DMS79 (cell line): ENCODE measurements around the gene FALEC.

Experiments used
- DNase-seq: peaks from one replicate; lab custom pipeline; 2025; lab: John Stamatoyannopoulos, UW

Gene FALEC

DNA sequence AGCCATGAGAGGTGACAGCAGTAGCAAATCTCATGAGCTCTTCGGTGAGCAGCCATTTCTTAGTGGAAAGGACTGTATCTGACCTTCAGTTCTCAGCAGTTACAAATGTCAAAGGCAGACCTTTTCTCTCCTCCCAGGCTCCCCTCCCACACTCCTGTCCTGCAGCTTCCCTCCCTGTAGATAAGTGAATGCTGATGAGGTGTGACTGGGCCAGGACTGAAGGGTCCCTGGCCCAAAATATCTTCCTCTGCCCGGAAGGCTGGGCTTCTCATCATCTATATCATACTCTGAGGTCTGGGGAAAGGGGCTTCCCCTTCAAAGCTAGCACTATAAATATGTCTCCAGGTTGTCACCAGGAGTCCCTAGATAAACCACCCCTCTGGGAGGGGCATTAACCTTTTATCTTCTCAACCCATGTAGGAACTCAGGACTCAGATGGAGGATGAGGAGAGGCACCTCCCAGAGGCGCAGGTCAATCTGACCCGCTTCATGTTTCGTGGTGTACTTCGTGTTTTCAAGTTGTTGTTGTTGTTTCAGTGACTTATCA, 30.0 kb downstream of the FALEC start:
- DNase-seq = no peak

DNA sequence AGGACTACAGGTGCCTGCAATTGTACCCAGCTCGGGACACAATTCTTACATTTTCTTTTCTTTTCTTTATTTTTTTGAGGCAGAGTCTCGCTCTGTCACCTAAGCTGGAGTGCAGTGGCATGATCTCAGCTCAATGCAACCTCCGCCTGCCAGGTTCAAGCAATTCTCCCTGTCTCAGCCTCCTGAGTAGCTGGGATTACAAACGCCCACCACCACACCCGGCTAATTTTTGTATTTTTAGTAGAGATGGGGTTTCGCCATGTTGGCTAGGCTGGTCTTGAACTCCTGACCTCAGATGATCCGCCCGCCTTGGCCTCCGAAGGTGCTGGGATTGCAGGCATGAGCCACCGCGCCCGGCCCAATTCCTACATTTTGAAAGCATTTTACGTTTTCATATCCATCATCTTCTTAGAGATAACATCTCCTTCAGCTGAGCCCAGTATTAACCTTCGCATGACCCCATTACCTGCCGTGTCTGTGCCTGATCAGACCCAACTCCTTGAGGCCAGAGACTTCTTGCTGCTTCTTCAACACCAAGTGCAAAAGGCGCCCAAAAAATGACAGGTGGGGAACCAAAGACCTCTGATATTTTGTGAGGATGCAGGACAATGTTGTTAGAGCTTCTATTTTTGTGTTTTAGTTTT, 30.9 kb downstream of the FALEC start:
- DNase-seq = no peak

DNA sequence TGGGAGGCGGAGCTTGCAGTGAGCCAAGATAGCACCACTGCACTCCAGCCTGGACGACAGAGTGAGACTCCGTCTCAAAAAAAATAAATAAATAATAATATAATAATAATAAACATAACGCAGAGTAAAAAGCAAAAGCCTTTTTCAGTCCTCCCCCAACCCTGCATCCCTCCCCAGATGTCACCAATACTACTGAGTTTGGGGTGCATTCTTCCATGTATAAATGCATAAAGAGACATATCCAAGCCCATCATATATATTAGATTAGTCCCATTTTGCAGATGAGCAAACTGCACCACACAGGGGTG, 32.7 kb downstream of the FALEC start:
- DNase-seq = no peak

DNA sequence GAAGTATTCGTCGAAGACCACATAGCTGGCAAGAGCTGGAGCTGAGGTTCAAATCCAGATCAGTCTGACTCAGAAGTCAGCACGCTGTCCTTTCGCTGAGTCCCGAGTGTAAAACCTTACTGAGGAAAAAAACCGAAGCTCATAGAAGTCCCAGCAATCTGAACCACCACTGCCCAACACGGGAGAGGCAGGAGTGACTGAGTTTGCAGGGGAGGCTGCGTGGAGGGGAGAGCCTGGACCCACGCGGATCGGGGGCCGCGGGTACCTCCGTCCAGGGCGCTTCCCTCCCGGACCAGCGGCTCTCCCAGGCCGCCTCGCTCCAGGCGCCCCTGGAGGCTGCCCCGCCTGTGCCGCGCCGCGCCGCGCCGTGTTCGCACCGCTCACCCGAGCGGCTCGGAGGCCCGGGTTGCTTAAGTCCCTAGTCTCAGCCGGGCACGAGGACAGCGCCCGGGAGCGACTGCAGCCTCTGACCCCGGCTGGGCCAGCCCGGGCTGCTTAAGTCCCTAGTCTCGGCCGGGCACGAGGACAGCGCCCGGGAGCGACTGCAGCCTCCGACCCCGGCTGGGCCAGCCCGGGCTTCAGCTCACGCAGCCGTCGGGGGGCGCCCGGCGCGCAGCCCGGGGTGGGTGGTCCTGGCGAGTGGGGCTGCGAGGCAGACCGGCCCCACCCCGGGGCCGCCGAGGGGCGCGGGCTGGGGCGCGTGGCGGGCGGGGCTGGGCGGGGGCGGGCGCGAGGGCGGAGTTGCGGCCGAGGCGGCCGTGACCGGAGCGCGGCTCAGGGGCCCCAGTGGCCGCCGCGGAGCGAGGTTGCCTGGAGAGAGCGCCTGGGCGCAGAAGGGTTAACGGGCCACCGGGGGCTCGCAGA, 33.3 kb downstream of the FALEC start, which contains the start of gene ADAMTSL4:
ADAMTSL4 (plus strand) TSS at position 777 of the 864 bp plus-strand sequence. CDS start 2,881 bp downstream, outside the sequence.
- no peak for DNase-seq

DNA sequence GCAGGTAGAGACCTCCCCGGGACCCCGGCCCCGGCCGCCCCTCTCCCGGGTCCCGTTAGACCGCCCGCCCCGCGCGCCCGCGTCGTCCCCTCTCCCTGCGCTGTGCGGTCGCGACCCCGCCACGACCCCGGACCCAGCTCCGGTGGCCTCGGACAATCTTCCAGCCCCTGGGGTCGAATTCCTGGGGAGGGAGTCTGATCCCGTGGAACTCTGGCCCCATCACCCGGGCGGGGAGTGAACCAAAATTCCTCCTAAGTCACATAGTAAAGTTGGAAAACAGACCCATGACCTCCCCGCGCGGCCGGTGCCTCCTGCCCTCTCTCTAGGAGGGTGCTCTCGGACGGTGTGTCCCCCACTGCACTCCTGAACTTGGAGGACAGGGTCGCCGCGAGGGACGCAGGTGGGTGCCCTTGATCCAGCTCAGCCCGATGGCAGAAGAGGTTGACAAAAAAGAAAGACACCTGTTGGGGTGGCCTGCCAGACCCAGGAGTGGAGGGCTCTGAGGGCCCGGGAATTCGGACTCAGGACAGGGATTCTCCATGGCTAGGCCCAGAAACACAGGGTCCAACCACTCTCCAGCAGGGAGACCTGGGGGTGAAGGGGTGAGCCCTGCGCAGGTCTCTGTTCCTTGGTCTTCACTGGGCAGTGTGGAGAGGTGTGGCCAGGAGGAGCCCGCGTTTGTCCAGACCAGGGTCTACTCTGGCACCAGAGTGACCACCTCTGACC, 34.1 kb downstream of the FALEC start:
- no peak for DNase-seq

DNA sequence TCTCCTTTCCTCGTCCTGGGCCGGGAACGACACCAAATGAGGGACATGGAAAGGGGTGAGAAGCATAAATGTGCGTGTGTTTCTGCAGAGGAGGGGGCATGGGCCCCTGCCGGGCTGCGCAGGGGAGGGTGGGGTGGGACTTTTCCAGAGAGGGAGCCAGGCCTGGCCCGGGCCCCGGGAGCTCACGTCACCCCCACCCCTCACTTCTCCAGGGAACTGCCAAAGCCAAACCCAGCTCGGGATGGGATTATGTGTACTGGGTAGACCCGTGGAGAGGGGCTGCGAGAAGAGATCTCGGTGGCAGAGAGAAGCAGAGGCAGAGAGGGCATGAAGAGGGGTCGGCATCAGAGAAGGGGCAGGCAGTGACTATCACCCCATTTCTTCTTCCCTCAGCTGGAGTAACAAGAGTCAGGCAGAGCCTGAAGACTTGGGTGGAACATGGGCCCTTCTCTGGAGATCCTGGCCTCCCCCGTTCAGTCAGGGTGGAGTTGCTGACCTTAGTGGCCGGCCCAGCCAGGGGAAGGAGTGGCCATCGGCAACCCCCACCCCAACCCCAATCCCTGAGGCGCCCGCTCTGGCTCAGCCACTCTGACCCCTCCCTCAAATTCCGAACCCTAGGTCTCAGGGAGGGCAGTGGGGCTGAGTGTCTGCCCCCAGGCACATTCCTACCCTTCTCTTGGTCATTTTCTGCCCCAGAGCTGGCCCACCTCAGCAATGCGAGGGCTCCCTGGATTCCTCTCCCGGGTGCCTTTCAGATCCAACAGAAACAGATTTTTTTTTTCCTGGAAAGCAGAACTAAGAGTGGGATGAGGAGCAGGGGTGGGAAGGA, 34.9 kb downstream of the FALEC start:
- DNase-seq = no peak

DNA sequence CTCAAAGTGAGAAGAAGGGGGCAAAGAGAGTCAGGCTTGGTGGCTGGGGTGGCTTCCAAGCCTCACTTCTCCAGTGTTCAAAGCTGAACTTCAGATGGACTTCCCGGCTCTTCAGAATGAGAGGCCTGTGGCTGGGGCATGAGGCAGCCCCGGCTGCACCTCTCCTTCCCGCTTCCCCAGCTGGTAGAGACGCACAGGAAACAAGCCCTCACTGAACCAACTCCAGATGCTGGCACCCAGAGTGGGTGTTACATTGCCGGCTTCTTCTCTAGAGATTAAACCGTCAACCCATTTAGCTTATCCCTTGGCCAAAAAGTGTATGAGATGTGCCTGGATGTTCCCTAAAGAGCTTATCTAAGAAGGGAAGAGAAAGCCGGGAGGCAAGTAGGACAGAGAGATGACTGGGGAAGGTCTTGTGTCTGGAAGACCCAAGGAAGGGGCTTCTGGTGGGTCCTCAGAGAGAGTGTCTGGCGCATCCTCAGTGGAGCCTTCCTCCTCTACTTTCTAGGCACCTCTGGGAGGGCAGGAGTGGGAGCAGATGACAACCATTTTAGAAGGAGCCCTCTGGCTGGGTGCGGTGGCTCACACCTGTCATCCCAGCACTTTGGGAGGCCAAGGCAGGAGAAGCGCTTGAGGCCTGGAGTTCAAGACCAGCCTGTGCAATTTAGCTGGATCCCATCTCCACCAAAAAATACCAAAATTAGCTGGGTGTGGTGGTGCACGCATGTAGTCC, 35.7 kb downstream of the FALEC start:
- no peak for DNase-seq

DNA sequence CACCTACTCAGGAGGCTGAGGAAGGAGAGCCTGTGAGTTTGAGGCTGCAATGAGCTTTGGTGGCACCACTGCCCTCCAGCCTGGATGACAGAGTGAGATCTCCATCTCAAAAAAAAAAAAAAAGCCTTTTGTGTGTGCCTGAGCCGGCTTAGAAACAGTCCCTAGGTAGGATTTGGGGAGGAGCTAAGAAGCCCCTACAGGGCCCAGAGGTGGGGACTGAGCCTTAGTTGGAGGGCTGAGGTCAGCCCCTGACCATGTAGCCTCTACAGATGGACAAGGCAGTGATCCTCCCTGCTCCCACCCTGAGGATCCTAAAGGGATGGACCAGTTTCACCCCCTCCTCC, 36.2 kb downstream of the FALEC start:
- no peak for DNase-seq

DNA sequence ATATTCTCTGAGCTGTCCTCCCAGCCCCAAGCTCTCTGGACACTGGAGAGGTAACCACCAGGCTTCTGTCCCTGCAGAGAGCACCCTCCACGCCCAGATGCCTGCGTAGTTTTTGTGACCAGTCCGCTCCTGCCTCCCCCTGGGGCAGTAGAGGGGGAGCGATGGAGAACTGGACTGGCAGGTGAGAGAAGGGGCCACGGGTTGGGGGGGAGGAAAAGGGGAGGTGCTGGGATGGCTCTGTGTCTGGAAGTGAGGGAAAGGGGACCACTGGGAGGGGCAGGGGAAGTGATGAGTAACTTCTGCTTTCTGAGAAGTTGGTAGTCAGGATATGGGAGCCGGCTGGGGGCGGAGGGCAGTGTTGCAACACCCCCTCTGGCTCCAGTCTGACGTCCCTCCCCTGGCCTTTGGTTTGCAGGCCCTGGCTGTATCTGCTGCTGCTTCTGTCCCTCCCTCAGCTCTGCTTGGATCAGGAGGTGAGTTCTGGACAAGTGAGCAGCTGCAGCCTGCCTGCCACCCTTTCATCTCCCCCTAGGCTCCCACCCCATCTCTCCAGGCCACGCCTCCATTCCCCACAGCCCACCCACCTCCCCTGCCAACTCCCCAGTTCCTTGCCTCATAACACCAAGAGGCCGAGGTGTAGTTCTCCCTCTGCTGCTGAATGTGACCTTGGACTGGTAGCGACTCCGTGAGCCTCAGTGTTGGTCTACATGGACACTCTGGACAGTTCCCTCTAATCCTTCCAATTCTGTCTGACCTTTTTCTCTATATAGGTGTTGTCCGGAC, 36.8 kb downstream of the FALEC start:
- DNase-seq = no peak

DNA sequence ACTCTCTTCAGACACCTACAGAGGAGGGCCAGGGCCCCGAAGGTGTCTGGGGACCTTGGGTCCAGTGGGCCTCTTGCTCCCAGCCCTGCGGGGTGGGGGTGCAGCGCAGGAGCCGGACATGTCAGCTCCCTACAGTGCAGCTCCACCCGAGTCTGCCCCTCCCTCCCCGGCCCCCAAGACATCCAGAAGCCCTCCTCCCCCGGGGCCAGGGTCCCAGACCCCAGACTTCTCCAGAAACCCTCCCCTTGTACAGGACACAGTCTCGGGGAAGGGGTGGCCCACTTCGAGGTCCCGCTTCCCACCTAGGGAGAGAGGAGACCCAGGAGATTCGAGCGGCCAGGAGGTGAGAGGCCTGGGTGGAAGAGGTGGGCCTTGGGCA, 37.3 kb downstream of the FALEC start:
- no peak for DNase-seq

DNA sequence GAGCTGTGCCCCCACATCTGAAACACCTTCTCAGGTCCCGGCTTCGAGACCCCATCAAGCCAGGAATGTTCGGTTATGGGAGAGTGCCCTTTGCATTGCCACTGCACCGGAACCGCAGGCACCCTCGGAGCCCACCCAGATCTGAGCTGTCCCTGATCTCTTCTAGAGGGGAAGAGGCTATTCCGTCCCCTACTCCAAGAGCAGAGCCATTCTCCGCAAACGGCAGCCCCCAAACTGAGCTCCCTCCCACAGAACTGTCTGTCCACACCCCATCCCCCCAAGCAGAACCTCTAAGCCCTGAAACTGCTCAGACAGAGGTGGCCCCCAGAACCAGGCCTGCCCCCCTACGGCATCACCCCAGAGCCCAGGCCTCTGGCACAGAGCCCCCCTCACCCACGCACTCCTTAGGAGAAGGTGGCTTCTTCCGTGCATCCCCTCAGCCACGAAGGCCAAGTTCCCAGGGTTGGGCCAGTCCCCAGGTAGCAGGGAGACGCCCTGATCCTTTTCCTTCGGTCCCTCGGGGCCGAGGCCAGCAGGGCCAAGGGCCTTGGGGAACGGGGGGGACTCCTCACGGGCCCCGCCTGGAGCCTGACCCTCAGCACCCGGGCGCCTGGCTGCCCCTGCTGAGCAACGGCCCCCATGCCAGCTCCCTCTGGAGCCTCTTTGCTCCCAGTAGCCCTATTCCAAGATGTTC, 38.0 kb downstream of the FALEC start:
- DNase-seq = no peak

DNA sequence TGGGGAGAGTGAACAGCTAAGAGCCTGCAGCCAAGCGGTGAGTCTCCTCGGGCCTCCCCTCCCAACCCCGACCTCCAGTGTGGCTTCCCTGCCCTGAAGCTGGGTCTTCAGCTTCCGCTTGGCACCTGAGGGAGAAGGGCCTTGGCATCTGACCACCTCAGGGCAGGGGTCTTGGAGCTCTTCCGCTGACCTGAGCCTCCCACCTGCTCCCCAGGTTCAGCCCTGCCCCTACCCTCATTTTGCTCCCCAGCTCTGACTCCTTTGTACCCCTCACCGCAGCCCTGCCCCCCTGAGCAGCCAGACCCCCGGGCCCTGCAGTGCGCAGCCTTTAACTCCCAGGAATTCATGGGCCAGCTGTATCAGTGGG, 38.5 kb downstream of the FALEC start:
- DNase-seq = no peak

DNA sequence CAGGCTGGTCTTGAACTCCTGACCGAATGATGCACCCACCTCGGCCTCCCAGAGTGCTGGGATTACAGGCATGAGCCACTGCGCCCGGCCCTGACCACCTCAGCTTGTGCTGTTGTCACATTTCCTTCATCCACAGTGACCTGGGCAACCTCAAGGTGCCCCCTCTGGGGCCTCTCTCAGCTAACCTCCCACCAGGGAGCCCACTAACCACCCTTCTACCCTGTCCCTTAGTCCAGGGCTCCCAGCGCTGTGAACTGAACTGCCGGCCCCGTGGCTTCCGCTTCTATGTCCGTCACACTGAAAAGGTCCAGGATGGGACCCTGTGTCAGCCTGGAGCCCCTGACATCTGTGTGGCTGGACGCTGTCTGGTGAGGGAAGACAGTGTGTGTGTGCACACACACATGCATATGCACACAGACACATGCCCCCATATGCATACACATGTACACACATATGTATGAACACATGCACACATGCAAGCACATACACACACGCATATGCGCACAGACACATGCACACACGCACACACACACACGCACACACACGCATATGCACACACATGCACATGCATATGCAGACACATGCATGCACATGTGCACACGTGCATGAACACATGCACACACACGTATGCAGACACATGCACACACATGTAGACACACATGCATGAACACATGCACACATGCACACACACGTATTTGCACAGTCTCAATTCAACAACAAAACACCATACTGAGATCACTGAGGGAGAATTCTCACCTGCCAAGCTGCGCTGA, 39.8 kb downstream of the FALEC start:
- DNase-seq = no peak

DNA sequence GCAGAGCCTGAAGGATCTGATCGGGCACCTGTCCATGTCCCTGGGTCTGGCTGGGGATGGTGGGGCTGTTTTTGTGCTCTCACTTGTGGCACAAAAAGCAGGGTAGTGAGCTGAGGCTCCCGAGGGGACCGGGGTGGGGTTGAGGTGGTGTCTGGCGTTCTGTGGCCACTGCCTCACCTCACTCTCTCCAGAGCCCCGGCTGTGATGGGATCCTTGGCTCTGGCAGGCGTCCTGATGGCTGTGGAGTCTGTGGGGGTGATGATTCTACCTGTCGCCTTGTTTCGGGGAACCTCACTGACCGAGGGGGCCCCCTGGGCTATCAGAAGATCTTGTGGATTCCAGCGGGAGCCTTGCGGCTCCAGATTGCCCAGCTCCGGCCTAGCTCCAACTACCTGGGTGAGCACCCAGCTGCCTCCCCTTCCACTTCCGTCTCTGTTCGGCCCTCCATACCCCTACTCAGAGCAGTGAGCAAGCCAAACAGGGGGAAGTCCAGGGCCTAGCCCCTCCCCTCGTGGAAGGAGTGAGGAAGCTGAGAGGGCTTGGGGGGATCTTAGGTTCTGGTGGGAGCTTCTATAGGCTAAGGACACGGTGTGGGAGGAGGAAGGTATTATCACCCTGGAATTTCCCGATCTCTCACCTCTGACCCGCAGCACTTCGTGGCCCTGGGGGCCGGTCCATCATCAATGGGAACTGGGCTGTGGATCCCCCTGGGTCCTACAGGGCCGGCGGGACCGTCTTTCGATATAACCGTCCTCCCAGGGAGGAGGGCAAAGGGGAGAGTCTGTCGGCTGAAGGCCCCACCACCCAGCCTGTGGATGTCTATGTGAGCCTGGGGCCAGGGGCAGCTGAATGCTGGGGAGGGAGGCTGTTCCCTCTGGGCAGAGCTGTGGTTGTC, 40.7 kb downstream of the FALEC start:
- DNase-seq = no peak

DNA sequence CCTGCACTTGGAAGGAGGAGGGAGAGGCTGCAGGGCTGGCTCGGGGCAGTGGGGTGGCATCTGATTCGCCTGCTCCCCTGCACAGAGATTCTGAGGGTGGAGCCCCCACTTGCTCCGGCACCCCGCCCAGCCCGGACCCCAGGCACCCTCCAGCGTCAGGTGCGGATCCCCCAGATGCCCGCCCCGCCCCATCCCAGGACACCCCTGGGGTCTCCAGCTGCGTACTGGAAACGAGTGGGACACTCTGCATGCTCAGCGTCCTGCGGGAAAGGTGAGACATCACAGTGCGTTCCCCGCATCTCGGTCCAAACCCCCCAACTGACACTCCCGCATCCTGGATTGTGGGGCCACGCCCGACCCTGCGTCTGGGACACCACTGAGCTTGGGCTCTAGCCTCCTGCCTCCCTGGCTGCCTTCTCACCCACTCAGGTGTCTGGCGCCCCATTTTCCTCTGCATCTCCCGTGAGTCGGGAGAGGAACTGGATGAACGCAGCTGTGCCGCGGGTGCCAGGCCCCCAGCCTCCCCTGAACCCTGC, 41.6 kb downstream of the FALEC start:
- no peak for DNase-seq

DNA sequence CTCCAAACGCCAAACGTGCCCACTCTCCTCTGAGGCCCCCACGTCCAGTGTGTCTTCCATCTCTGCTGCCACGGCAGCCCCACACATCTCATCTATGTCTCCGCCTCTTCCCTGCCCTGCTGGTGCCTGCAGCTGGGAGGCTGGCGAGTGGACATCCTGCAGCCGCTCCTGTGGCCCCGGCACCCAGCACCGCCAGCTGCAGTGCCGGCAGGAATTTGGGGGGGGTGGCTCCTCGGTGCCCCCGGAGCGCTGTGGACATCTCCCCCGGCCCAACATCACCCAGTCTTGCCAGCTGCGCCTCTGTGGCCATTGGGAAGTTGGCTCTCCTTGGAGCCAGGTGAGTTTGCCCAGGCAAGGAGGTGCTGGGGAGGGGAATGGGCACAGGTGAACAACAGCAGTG, 42.3 kb downstream of the FALEC start:
- DNase-seq = no peak

DNA sequence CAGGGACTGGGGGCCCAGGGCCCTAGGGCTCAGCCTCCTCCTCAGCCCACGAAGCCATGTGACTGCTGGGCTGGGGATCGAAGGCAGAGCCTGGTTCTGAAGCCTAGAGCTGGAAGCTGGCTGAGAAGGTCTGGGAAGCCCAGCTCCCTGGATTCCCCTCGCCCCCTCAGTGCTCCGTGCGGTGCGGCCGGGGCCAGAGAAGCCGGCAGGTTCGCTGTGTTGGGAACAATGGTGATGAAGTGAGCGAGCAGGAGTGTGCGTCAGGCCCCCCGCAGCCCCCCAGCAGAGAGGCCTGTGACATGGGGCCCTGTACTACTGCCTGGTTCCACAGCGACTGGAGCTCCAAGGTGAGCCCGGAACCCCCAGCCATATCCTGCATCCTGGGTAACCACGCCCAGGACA, 42.8 kb downstream of the FALEC start:
- DNase-seq = no peak
